ENCODE data around the gene BGLAP. TPM values are rescaled to one million over a fixed set of nuclear protein-coding genes. Genes with fewer than 3 reads are reported as not detected.

BGLAP gene
- total and polyA plus RNA-seq, 2 experiments from 2014 or later, result 0.54 TPM; not detected in 1

- no peaks in the 10 kb centered on the region for H3K9me2 ChIP-seq (ENCODE audit: insufficient read depth)
- H3K9ac ChIP-seq, result no peak overlapping the region
- no peak for TF ChIP-seq EZH2 (IDR thresholded peaks at IDR 0.05; ENCODE audit: insufficient read depth, poor library complexity, severe bottlenecking)
- TF ChIP-seq EZH2phosphoT487 (IDR thresholded peaks at IDR 0.05; ENCODE audit: insufficient read depth, low read depth), result no peak
- H3K27me3 ChIP-seq (replicated peaks; ENCODE audit: insufficient read depth), result no peaks in the 10 kb centered on the region
- H3K36me3 ChIP-seq (ENCODE audit: low read depth), result no peaks in the 10 kb centered on the region
- H3K27ac ChIP-seq, result no peak overlapping the region
- DNase-seq, result no peak
- H3K4me1 ChIP-seq (ENCODE audit: insufficient read depth), result peaks cover 16% of the 10 kb centered on the region
- H3K4me2 ChIP-seq (ENCODE audit: unreplicated experiment), result no peak overlapping the region
- H3K4me3 ChIP-seq, result no peak overlapping the region
- H3F3A ChIP-seq (ENCODE audit: insufficient read depth), result peaks cover 22% of the 10 kb centered on the region
- no peaks in the 10 kb centered on the region for H3K9me3 ChIP-seq (ENCODE audit: low read depth)
- H4K20me1 ChIP-seq (ENCODE audit: insufficient read depth), result no peaks in the 10 kb centered on the region
- in situ Hi-C loops (cut with MboI), result no loop called here
- no peak overlapping the region for H2AFZ ChIP-seq
- no peaks in the 10 kb centered on the region for H3K79me2 ChIP-seq (ENCODE audit: insufficient read depth)
- 96 to 100% methylated on average over 1 of the region's 1 CpG for WGBS, 2 experiments (ENCODE audit: low coverage in 1 of 2, low lambda C conversion rate in 2 of 2, missing lambda C conversion rate in 2 of 2)
Observed at GRCh38 chr1:156230473-156230837, 11.5 kb upstream of the BGLAP start.

- no peak for DNase-seq
Observed at GRCh38 chr1:156232201-156232894, 9.6 kb upstream of the BGLAP start.

GRCh38 chr1:156233426-156234127, 8.4 kb upstream of the BGLAP start:
- WGBS, 2 experiments (ENCODE audit: low coverage in 1 of 2, low lambda C conversion rate in 2 of 2, missing lambda C conversion rate in 2 of 2), result 21 to 28% methylated on average over 5 of the region's 5 CpGs
- peak overlapping the region; percentile 88 for H3K27ac ChIP-seq
- in situ Hi-C loops (cut with MboI), result no loop called here
- TF ChIP-seq EZH2 (IDR thresholded peaks at IDR 0.05; ENCODE audit: insufficient read depth, poor library complexity, severe bottlenecking), result no peak
- no peak for TF ChIP-seq EZH2phosphoT487 (IDR thresholded peaks at IDR 0.05; ENCODE audit: insufficient read depth, low read depth)
- H2AFZ ChIP-seq, result no peak overlapping the region
- peak; percentile 89 for DNase-seq
- no peaks in the 10 kb centered on the region for H3K27me3 ChIP-seq (replicated peaks; ENCODE audit: insufficient read depth)
- H3K4me2 ChIP-seq (ENCODE audit: unreplicated experiment), result peak overlapping the region; percentile 65
- H3K4me3 ChIP-seq, result 0 out of 2 replicates have a peak overlapping the region, but pooled peaks have one; percentile 12
- no peaks in the 10 kb centered on the region for H4K20me1 ChIP-seq (ENCODE audit: insufficient read depth)
- peaks cover 22% of the 10 kb centered on the region for H3F3A ChIP-seq (ENCODE audit: insufficient read depth)
- H3K9me3 ChIP-seq (ENCODE audit: low read depth), result no peaks in the 10 kb centered on the region
- no peaks in the 10 kb centered on the region for H3K36me3 ChIP-seq (ENCODE audit: low read depth)
- peak overlapping the region; percentile 63 for H3K9ac ChIP-seq
- no peaks in the 10 kb centered on the region for H3K79me2 ChIP-seq (ENCODE audit: insufficient read depth)
- peaks cover 16% of the 10 kb centered on the region for H3K4me1 ChIP-seq (ENCODE audit: insufficient read depth)
- no peaks in the 10 kb centered on the region for H3K9me2 ChIP-seq (ENCODE audit: insufficient read depth)

More at GRCh38 chr1:156232201-156232894, 9.6 kb upstream of the BGLAP start:
- Histone ChIP-seq H3K9me2 (ENCODE audit: insufficient read depth) (no peaks in the 10 kb centered on the region), H3K9me3 (ENCODE audit: low read depth) (no peaks in the 10 kb centered on the region), H3K27me3 (replicated peaks; ENCODE audit: insufficient read depth) (no peaks in the 10 kb centered on the region), H3K9ac (peak overlapping the region; percentile 63; the same call in 1 of the 2 replicates), H3K79me2 (ENCODE audit: insufficient read depth) (no peaks in the 10 kb centered on the region), H3K4me2 (ENCODE audit: unreplicated experiment) (no peak overlapping the region), H3K27ac (peak overlapping the region; percentile 88; the same call in 1 of the 2 replicates), H3K4me1 (ENCODE audit: insufficient read depth) (peaks cover 16% of the 10 kb centered on the region), H3K4me3 (no peak overlapping the region), H3K36me3 (ENCODE audit: low read depth) (no peaks in the 10 kb centered on the region), H4K20me1 (ENCODE audit: insufficient read depth) (no peaks in the 10 kb centered on the region), H2AFZ (no peak overlapping the region), H3F3A (ENCODE audit: insufficient read depth) (peaks cover 22% of the 10 kb centered on the region)
- TF ChIP-seq EZH2 (IDR thresholded peaks at IDR 0.05; ENCODE audit: insufficient read depth, poor library complexity, severe bottlenecking) (no peak), EZH2phosphoT487 (IDR thresholded peaks at IDR 0.05; ENCODE audit: insufficient read depth, low read depth) (no peak)
- 96 to 98% methylated on average over 12 of the region's 12 CpGs for WGBS, 2 experiments (ENCODE audit: low coverage in 1 of 2, low lambda C conversion rate in 2 of 2, missing lambda C conversion rate in 2 of 2)
- in situ Hi-C loops (cut with MboI), result no loop called here

- Histone ChIP-seq H3K9ac (no peak overlapping the region), H3K79me2 (ENCODE audit: insufficient read depth) (no peaks in the 10 kb centered on the region), H3K4me2 (ENCODE audit: unreplicated experiment) (no peak overlapping the region), H3K36me3 (ENCODE audit: low read depth) (no peaks in the 10 kb centered on the region), H3K4me3 (no peak overlapping the region), H3F3A (ENCODE audit: insufficient read depth) (peaks cover 22% of the 10 kb centered on the region), H3K9me2 (ENCODE audit: insufficient read depth) (no peaks in the 10 kb centered on the region), H3K27ac (no peak overlapping the region), H3K9me3 (ENCODE audit: low read depth) (no peaks in the 10 kb centered on the region), H2AFZ (no peak overlapping the region), H4K20me1 (ENCODE audit: insufficient read depth) (no peaks in the 10 kb centered on the region), H3K27me3 (replicated peaks; ENCODE audit: insufficient read depth) (no peaks in the 10 kb centered on the region), H3K4me1 (ENCODE audit: insufficient read depth) (peaks cover 16% of the 10 kb centered on the region)
- no peak for DNase-seq
- 94 to 95% methylated on average over 12 of the region's 12 CpGs for WGBS, 2 experiments (ENCODE audit: low coverage in 1 of 2, low lambda C conversion rate in 2 of 2, missing lambda C conversion rate in 2 of 2)
- TF ChIP-seq EZH2 (IDR thresholded peaks at IDR 0.05; ENCODE audit: insufficient read depth, poor library complexity, severe bottlenecking) (no peak), EZH2phosphoT487 (IDR thresholded peaks at IDR 0.05; ENCODE audit: insufficient read depth, low read depth) (no peak)
- in situ Hi-C loops (cut with MboI), result no loop called here
Observed at GRCh38 chr1:156236164-156236563, 5.8 kb upstream of the BGLAP start.
